GM12892 (cell line): Measurements from ENCODE around the gene PLAC8L1. TPM values are rescaled to one million over a fixed set of nuclear protein-coding genes. Genes with fewer than 3 reads are reported as not detected.
"Not testable (repeated sequence)": the region's sequence is repeated elsewhere in the genome, so short reads cannot be mapped to it uniquely, and the experiment has no call there.

Source experiments
- DNase-seq: peaks from one replicate; pipeline ENCODE4 v3.0.0; 2011; ENCODE audit not compliant: insufficient read length
- FAIRE-seq: peaks from 2 replicates; lab custom pipeline; 2011; peaks lifted over from hg19 to GRCh38; lab: Jason Lieb, UNC
- POLR2A ChIP-seq: IDR thresholded peaks from 2 replicates; pipeline ENCODE4 v1.6.1; 2011; ENCODE audit warnings: low read depth, low read length, control low read depth
- POLR2AphosphoS5 ChIP-seq: IDR thresholded peaks from 2 replicates; pipeline ENCODE4 v1.6.1; 2011; ENCODE audit warnings: low read depth, low read length, control low read depth
- TAF1 ChIP-seq: IDR thresholded peaks from 2 replicates; pipeline ENCODE4 v1.6.1; 2011; ENCODE audit warnings: low read depth, mild to moderate bottlenecking, control low read depth, low read length, borderline replicate concordance
- polyA plus RNA-seq: library from polyadenylated mRNA; unstranded; fragments of >200 nt; gene quantifications from one replicate; pipeline ENCODE4 v1.2.1, GENCODE V29; 2012; ENCODE audit warnings: missing spikeins, inconsistent platforms; ENCODE audit not compliant: missing spikeins

The PLAC8L1 gene, protein sequence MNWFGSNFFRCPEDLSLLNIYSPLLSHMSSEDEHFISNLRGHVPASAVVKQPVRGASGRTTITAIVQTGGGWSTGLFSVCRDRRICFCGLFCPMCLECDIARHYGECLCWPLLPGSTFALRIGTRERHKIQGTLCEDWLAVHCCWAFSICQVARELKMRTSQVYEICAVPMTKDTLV
- polyA plus RNA-seq, result 0.51 TPM

DNA sequence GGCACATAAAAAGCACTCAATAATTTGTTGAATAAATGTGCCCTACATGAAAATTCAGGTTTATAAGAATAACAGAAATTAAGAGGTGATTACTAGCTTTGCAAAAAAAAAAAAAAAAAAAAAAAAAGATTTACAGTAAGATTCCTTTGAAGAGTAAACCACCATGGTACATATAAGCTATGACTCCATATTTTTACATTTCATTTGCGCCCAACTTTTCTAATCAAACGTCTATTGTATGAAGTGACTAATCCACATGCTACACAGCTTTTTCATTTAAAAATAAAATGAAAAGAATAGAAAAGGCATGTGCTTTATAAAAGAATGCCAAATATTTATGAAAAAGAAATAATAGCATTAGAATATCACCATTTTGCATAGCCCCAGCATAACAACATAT lies at the start of gene PLAC8L1:
Gene PLAC8L1 (minus strand): TSS at position 101 of the 400 bp plus-strand sequence. CDS start 1,266 bp downstream, outside the sequence.
- DNase-seq (no peak), FAIRE-seq (no peak)
- TF ChIP-seq POLR2AphosphoS5 (no peak), POLR2A (no peak), TAF1 (no peak)

DNA sequence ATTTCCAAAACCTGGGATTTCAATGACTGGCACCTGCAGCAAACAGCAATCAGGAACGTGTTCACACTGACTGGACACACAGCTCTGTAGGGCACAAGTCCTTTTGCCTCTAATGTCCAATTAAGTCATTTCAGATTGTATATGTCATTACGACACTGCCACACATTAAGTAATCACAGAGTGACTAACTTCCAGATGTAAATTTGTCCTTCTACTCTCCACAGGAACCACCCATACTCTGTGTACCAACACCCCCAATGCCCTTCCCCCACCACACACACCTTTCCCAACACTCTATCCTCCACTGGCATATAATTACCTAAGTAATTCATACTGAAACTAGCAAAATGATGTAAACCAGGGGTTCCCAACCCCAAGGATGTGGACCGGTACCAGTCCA lies 46.6 kb upstream of the PLAC8L1 start:
- FAIRE-seq, result no peak
- DNase-seq, result no peak
- TF ChIP-seq TAF1, result no peak
- no peak for TF ChIP-seq POLR2A
- TF ChIP-seq POLR2AphosphoS5, result no peak

GRCh38 chr5:146137967-146138403 lies 32.6 kb upstream of the PLAC8L1 start:
- FAIRE-seq (no peak), DNase-seq (no peak)
- TF ChIP-seq POLR2AphosphoS5 (no peak), POLR2A (no peak), TAF1 (no peak)

GRCh38 chr5:146130440-146131045 lies 25.2 kb upstream of the PLAC8L1 start:
- TF ChIP-seq POLR2AphosphoS5 (no peak), TAF1 (no peak), POLR2A (no peak)
- no peak for DNase-seq
- peak; percentile 21 for FAIRE-seq

DNA sequence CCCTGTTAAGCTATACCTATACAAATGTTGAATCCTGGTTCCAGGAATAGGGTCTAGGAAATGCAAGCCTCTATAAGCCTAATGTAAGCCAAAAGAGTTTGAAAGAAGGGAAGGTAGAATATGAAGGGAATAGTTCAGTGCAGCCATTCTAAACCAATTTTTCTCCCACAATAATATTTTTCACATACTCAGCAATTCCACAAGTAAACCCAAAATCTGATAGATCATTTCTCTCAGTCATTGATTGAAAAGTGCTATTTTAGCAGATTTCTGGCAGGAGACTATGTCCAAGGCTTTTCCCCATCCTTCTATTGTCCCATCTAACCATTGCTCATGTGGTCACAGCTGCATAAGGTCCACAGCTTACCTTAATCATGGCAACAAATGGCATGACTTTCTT lies 20.7 kb upstream of the PLAC8L1 start:
- TF ChIP-seq POLR2A (no peak), TAF1 (no peak), POLR2AphosphoS5 (no peak)
- no peak for FAIRE-seq
- no peak for DNase-seq

DNA sequence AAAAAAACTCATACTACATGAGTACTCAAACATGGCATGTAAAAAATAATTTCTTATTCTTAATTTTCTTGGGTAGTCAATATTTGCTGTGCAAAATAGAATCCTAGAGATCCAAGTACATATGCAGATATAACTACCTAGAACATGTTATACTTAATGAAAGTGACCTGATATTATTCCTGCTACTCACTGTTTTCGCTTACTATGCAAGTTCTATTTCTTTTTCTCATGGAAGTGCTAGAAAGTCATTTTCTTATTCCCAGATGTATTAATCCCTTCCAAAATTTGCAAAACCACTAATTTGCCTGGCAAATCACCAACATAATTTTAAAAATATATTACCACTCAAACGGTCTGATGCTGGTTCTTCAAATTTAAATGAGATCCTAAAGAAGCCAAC lies 19.2 kb upstream of the PLAC8L1 start:
- no peak for TF ChIP-seq POLR2A
- TF ChIP-seq POLR2AphosphoS5, result no peak
- TF ChIP-seq TAF1, result no peak
- FAIRE-seq (no peak), DNase-seq (no peak)

GRCh38 chr5:146121451-146121850 lies 16.1 kb upstream of the PLAC8L1 start:
- DNase-seq, FAIRE-seq: not testable (repeated sequence)

GRCh38 chr5:146118322-146118721 lies 12.9 kb upstream of the PLAC8L1 start:
- FAIRE-seq, result no peak
- no peak for DNase-seq
- no peak for TF ChIP-seq POLR2A
- TF ChIP-seq POLR2AphosphoS5, result no peak
- TF ChIP-seq TAF1, result no peak

DNA sequence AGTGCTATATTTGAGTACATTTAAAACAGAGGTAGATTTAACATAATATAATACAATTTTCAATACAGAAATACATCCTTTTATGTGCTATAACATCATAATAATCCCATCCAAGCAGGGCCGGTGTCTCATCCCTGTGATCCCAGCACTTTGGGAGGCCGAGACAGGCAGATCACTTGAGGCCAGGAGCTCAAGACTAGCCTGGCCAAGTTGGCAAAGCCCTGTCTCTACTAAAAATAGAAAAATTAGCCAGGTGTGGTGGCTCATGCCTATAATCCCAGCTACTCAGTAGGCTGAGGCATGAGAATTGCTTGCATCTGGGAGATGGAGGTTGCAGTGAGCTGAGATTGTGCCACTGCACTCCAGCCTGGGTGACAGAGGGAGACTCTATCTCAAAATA lies 11.8 kb upstream of the PLAC8L1 start:
- DNase-seq, FAIRE-seq: not testable (repeated sequence)

- no peak for DNase-seq
- FAIRE-seq, result no peak
- TF ChIP-seq POLR2A (no peak), POLR2AphosphoS5 (no peak), TAF1 (no peak)
These were observed 11.0 kb upstream of the PLAC8L1 start for GRCh38 chr5:146116361-146116760.

DNA sequence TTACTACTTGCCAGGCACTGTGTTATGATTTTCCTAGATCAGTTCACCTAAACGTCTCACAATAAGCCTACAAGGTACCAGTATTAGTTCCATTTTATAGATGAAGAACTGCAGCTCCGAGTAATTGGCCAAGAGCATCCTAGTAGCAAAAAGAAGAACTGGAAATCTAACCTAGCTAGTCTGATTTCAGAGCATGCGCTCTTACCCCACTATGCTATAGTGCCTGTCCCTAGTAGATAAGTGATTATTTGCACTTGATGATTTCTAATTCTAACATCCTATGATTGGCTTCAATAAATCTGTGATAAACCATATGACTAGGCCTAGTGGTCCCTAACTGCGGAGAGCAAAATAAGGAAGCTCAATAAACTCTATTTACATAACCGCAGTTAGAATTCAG lies 7.1 kb upstream of the PLAC8L1 start:
- FAIRE-seq (no peak), DNase-seq (no peak)
- TF ChIP-seq POLR2A (no peak), TAF1 (no peak), POLR2AphosphoS5 (no peak)

DNA sequence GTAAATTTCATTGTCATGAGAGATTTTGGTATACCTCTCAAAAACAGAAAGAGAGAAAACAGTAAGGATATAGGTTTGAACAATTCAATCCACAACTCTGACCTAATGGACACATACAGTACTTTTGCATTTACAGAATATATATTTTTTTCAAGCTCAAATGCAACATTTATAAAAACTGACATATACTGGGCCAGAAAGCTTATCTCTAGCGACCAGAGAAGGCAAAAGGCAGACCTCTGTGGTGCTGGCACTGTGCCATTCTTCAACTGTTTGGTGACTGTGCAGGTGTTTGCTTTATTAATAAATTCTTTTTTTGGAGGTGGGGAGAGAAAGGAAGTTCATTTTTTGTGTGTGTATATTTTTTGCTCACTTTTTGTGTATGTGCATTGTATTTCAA lies 6.0 kb upstream of the PLAC8L1 start:
- DNase-seq (no peak), FAIRE-seq (no peak)
- TF ChIP-seq TAF1, result no peak
- no peak for TF ChIP-seq POLR2A
